ENCODE data around the gene GLIPR1L2. TPM values are rescaled to one million over a fixed set of nuclear protein-coding genes. Genes with fewer than 3 reads are reported as not detected.
"Not testable (repeated sequence)": the region's sequence is repeated elsewhere in the genome, so short reads cannot be mapped to it uniquely, and the experiment has no call there.

The GLIPR1L2 gene
- total RNA-seq, 1 experiment from 2014 or later, result not detected

- DNase-seq, result no peak
- Histone ChIP-seq H3K27me3 (no peaks in the 10 kb centered on the region), H3K36me3 (no peaks in the 10 kb centered on the region), H3K9me3 (peaks cover 4% of the 10 kb centered on the region; the same call in 1 of the 2 replicates), H3K4me3 (no peak overlapping the region)
These were observed 18.9 kb downstream of the GLIPR1L2 start for GRCh38 chr12:75409830-75410229.

- Histone ChIP-seq H3K4me3 (no peak overlapping the region), H3K27me3 (no peaks in the 10 kb centered on the region), H3K9me3 (no peaks in the 10 kb centered on the region), H3K36me3 (no peaks in the 10 kb centered on the region)
- no peak for DNase-seq
These were observed 23.8 kb downstream of the GLIPR1L2 start for GRCh38 chr12:75414671-75415070.

- Histone ChIP-seq H3K4me3 (no peak overlapping the region), H3K27me3 (no peaks in the 10 kb centered on the region), H3K9me3 (no peaks in the 10 kb centered on the region), H3K36me3 (no peaks in the 10 kb centered on the region)
- DNase-seq, result no peak
These were observed 29.0 kb downstream of the GLIPR1L2 start for GRCh38 chr12:75419841-75420240.

GRCh38 chr12:75427491-75427890 is 36.6 kb downstream of the GLIPR1L2 start:
- no peak overlapping the region for H3K4me3 ChIP-seq
- H3K27me3 ChIP-seq, result no peaks in the 10 kb centered on the region
- no peaks in the 10 kb centered on the region for H3K36me3 ChIP-seq
- H3K9me3 ChIP-seq, result peaks cover 9% of the 10 kb centered on the region
- DNase-seq, result no peak

GRCh38 chr12:75428767-75429166 is 37.9 kb downstream of the GLIPR1L2 start:
- no peak for DNase-seq
- no peak overlapping the region for H3K4me3 ChIP-seq
- peaks cover 9% of the 10 kb centered on the region for H3K9me3 ChIP-seq
- no peaks in the 10 kb centered on the region for H3K27me3 ChIP-seq
- no peaks in the 10 kb centered on the region for H3K36me3 ChIP-seq

- Histone ChIP-seq H3K36me3 (no peaks in the 10 kb centered on the region), H3K4me3 (no peak overlapping the region), H3K9me3 (peaks cover 22% of the 10 kb centered on the region), H3K27me3 (no peaks in the 10 kb centered on the region)
- DNase-seq, result no peak
These were observed 42.0 kb downstream of the GLIPR1L2 start for GRCh38 chr12:75432924-75433323.

GRCh38 chr12:75437564-75437963 is 46.7 kb downstream of the GLIPR1L2 start:
- H3K36me3 ChIP-seq, result no peaks in the 10 kb centered on the region
- no peak for DNase-seq
- H3K27me3 ChIP-seq, result no peaks in the 10 kb centered on the region
- H3K9me3 ChIP-seq, result peaks cover 22% of the 10 kb centered on the region
- H3K4me3 ChIP-seq, result no peak overlapping the region

- DNase-seq, result no peak
- no peak overlapping the region for H3K4me3 ChIP-seq
- no peaks in the 10 kb centered on the region for H3K36me3 ChIP-seq
- peaks cover 22% of the 10 kb centered on the region for H3K9me3 ChIP-seq
- no peaks in the 10 kb centered on the region for H3K27me3 ChIP-seq
These were observed 47.3 kb downstream of the GLIPR1L2 start for GRCh38 chr12:75438059-75438754.

- Histone ChIP-seq H3K36me3 (no peaks in the 10 kb centered on the region), H3K9me3 (peaks cover 26% of the 10 kb centered on the region), H3K4me3 (no peak overlapping the region), H3K27me3 (no peaks in the 10 kb centered on the region)
- no peak for DNase-seq
These were observed 48.2 kb downstream of the GLIPR1L2 start for GRCh38 chr12:75439048-75439447.

- no peaks in the 10 kb centered on the region for H3K27me3 ChIP-seq
- DNase-seq, result no peak
- H3K36me3 ChIP-seq, result no peaks in the 10 kb centered on the region
- peaks cover 24% of the 10 kb centered on the region for H3K9me3 ChIP-seq
- H3K4me3 ChIP-seq, result no peak overlapping the region
These were observed 49.0 kb downstream of the GLIPR1L2 start for GRCh38 chr12:75439930-75440329.

- H3K9me3 ChIP-seq, result peaks cover 20% of the 10 kb centered on the region
- not testable (repeated sequence) for H3K4me3 ChIP-seq, H3K27me3 ChIP-seq, H3K36me3 ChIP-seq, DNase-seq
These were observed 51.0 kb downstream of the GLIPR1L2 start for GRCh38 chr12:75441687-75442449.

- not testable (repeated sequence) for DNase-seq, H3K4me3 ChIP-seq, H3K36me3 ChIP-seq, H3K27me3 ChIP-seq
- peaks cover 16% of the 10 kb centered on the region for H3K9me3 ChIP-seq
These were observed 51.6 kb downstream of the GLIPR1L2 start for GRCh38 chr12:75442454-75442853.

- no peak for DNase-seq
- H3K4me3 ChIP-seq, result no peak overlapping the region
- peaks cover 13% of the 10 kb centered on the region for H3K9me3 ChIP-seq
These were observed 52.8 kb downstream of the GLIPR1L2 start for GRCh38 chr12:75443709-75444108.

GRCh38 chr12:75444429-75445136 is 53.7 kb downstream of the GLIPR1L2 start:
- peak; percentile 72 for DNase-seq
- H3K27me3 ChIP-seq, result no peaks in the 10 kb centered on the region
- peaks cover 9% of the 10 kb centered on the region for H3K9me3 ChIP-seq
- H3K36me3 ChIP-seq, result no peaks in the 10 kb centered on the region
- H3K4me3 ChIP-seq, result no peak overlapping the region

More at GRCh38 chr12:75443709-75444108, 52.8 kb downstream of the GLIPR1L2 start:
- Histone ChIP-seq H3K27me3 (no peaks in the 10 kb centered on the region), H3K36me3 (no peaks in the 10 kb centered on the region)

GRCh38 chr12:75445137-75445507 is 54.2 kb downstream of the GLIPR1L2 start:
- not testable (repeated sequence) for H3K27me3 ChIP-seq, DNase-seq, H3K9me3 ChIP-seq, H3K4me3 ChIP-seq, H3K36me3 ChIP-seq

- no peak for DNase-seq
- Histone ChIP-seq H3K4me3 (no peak overlapping the region), H3K27me3 (no peaks in the 10 kb centered on the region), H3K9me3 (peaks cover 9% of the 10 kb centered on the region; the same call in 1 of the 2 replicates), H3K36me3 (no peaks in the 10 kb centered on the region)
These were observed 56.0 kb downstream of the GLIPR1L2 start for GRCh38 chr12:75446857-75447256.

- H3K9me3 ChIP-seq, result peaks cover 9% of the 10 kb centered on the region; the same call in 1 of the 2 replicates
- H3K36me3 ChIP-seq, result no peaks in the 10 kb centered on the region
- no peaks in the 10 kb centered on the region for H3K27me3 ChIP-seq
- H3K4me3 ChIP-seq, result no peak overlapping the region
- DNase-seq, result no peak
These were observed 57.0 kb downstream of the GLIPR1L2 start for GRCh38 chr12:75447691-75448393.

Data from MG63 (cell line).